Fibroblast of the aortic adventitia (primary cell): ENCODE results near the gene CCM2. TPM values are rescaled to one million over a fixed set of nuclear protein-coding genes. Genes with fewer than 3 reads are reported as not detected.

Experiments
- DNase-seq: peaks from one replicate; pipeline ENCODE4 v3.0.0-alpha.2; 2010; ENCODE audit warnings: low read depth
- H3K4me3 ChIP-seq: 2 replicates; pipeline ENCODE4 v1.5.1; 2011; ENCODE audit warnings: low read depth, mild to moderate bottlenecking, control low read depth, low read length, moderate library complexity
- CTCF ChIP-seq: IDR thresholded peaks from 2 replicates; pipeline ENCODE4 v1.5.1; 2011; ENCODE audit warnings: mild to moderate bottlenecking, low read length, control low read depth, inconsistent platforms; ENCODE audit not compliant: insufficient read depth
- total RNA-seq: library from RNA; depleted of rRNA; stranded (reverse); fragments of >200 nt; gene quantifications from 2 replicates; pipeline ENCODE4 v1.2.3, GENCODE V29; 2012; ENCODE audit warnings: low replicate concordance

CCM2 gene
- total RNA-seq, 1 donor = 42.9 TPM

GRCh38 chr7:44969701-44970522 is 30.1 kb upstream of the CCM2 start:
- no peak overlapping the region for H3K4me3 ChIP-seq
- no peak for TF ChIP-seq CTCF
- no peak for DNase-seq

- TF ChIP-seq CTCF = no peak
- DNase-seq = no peak
- no peak overlapping the region for H3K4me3 ChIP-seq
Observed at GRCh38 chr7:44970523-44971051, 29.4 kb upstream of the CCM2 start.

GRCh38 chr7:44971188-44971901 is 28.7 kb upstream of the CCM2 start:
- TF ChIP-seq CTCF = no peak
- DNase-seq = no peak

GRCh38 chr7:44971902-44972441 is 28.0 kb upstream of the CCM2 start:
- no peak for DNase-seq
- H3K4me3 ChIP-seq = no peak overlapping the region
- TF ChIP-seq CTCF = no peak

More at GRCh38 chr7:44971188-44971901, 28.7 kb upstream of the CCM2 start:
- H3K4me3 ChIP-seq = no peak overlapping the region

- DNase-seq = no peak
- TF ChIP-seq CTCF = no peak
Observed at GRCh38 chr7:44972562-44972961, 27.4 kb upstream of the CCM2 start.

GRCh38 chr7:44973610-44974401 is 26.2 kb upstream of the CCM2 start:
- peak; percentile 51 for DNase-seq
- TF ChIP-seq CTCF = peak; percentile 76
- H3K4me3 ChIP-seq = no peak overlapping the region

More at GRCh38 chr7:44972562-44972961, 27.4 kb upstream of the CCM2 start:
- H3K4me3 ChIP-seq = no peak overlapping the region
